Astrocyte (in vitro differentiated cells and primary cell): ENCODE data around the gene RND2. TPM values are rescaled to one million over a fixed set of nuclear protein-coding genes. Genes with fewer than 3 reads are reported as not detected.

Experiments used
- DNase-seq: peaks from one replicate; pipeline ENCODE4 v3.0.0-alpha.2; 2010; ENCODE audit warnings: low read depth
- FAIRE-seq: peaks from 2 replicates; lab custom pipeline; 2011; peaks lifted over from hg19 to GRCh38; lab: Jason Lieb, UNC
- H2AFZ ChIP-seq: 2 replicates; pipeline ENCODE4 v1.6.0; 2012; ENCODE audit warnings: low read depth, low read length, inconsistent platforms
- H3K27ac ChIP-seq: 2 replicates; pipeline ENCODE4 v1.5.1; 2011; ENCODE audit warnings: low read depth, low read length, inconsistent platforms
- H3K27me3 ChIP-seq: 2 replicates; pipeline ENCODE4 v1.6.0; 2011; ENCODE audit warnings: low read length, inconsistent platforms; ENCODE audit not compliant: insufficient read depth
- H3K36me3 ChIP-seq: 2 replicates; pipeline ENCODE4 v1.5.1; 2011; ENCODE audit warnings: low read length, inconsistent platforms; ENCODE audit not compliant: insufficient read depth
- H3K4me1 ChIP-seq: 2 replicates; pipeline ENCODE4 v1.5.1; 2011; ENCODE audit warnings: low read length, inconsistent platforms; ENCODE audit not compliant: insufficient read depth
- H3K4me2 ChIP-seq: 2 replicates; pipeline ENCODE4 v1.6.0; 2012; ENCODE audit warnings: low read length, inconsistent platforms
- H3K4me3 ChIP-seq: 2 replicates; pipeline ENCODE4 v1.5.1; 2011; ENCODE audit warnings: low read depth, mild to moderate bottlenecking, low read length, inconsistent platforms; ENCODE audit not compliant: insufficient read depth
- H3K79me2 ChIP-seq: 2 replicates; pipeline ENCODE4 v1.6.0; 2012; ENCODE audit warnings: mild to moderate bottlenecking, low read length, inconsistent platforms; ENCODE audit not compliant: insufficient read depth
- H3K9ac ChIP-seq: 2 replicates; pipeline ENCODE4 v1.6.0; 2012; ENCODE audit warnings: mild to moderate bottlenecking, low read length, inconsistent platforms
- H3K9me3 ChIP-seq: 2 replicates; pipeline ENCODE4 v1.5.1; 2012; ENCODE audit warnings: low read depth, mild to moderate bottlenecking, low read length, inconsistent platforms; ENCODE audit not compliant: insufficient read depth
- H4K20me1 ChIP-seq: 2 replicates; pipeline ENCODE4 v1.6.0; 2012; ENCODE audit warnings: low read length, inconsistent platforms; ENCODE audit not compliant: insufficient read depth
- H3K27ac Mint-ChIP-seq: one replicate; pipeline ENCODE4 v1.8.0; 2021; ENCODE audit warnings: mild to moderate bottlenecking, mixed read lengths; ENCODE audit not compliant: unreplicated experiment
- H3K27me3 Mint-ChIP-seq: one replicate; pipeline ENCODE4 v1.8.0; 2021; ENCODE audit warnings: low read depth, mixed read lengths; ENCODE audit not compliant: unreplicated experiment
- H3K36me3 Mint-ChIP-seq: one replicate; pipeline ENCODE4 v1.8.0; 2021; ENCODE audit warnings: low read depth, mixed read lengths; ENCODE audit not compliant: unreplicated experiment
- H3K4me1 Mint-ChIP-seq: one replicate; pipeline ENCODE4 v1.8.0; 2021; ENCODE audit warnings: low read depth, mixed read lengths; ENCODE audit not compliant: unreplicated experiment
- H3K4me3 Mint-ChIP-seq: one replicate; pipeline ENCODE4 v1.8.0; 2021; ENCODE audit warnings: mild to moderate bottlenecking, moderate library complexity, mixed read lengths; ENCODE audit not compliant: unreplicated experiment
- H3K9me3 Mint-ChIP-seq: one replicate; pipeline ENCODE4 v1.8.0; 2021; ENCODE audit warnings: mild to moderate bottlenecking, mixed read lengths; ENCODE audit not compliant: unreplicated experiment
- CTCF ChIP-seq: IDR thresholded peaks from 2 replicates; pipeline ENCODE4 v1.5.1; 2011; ENCODE audit warnings: low read depth, mild to moderate bottlenecking, inconsistent platforms, low read length, moderate library complexity; ENCODE audit not compliant: insufficient read depth
- EZH2 ChIP-seq: IDR thresholded peaks from 2 replicates; pipeline ENCODE4 v1.6.1; 2012; ENCODE audit warnings: mild to moderate bottlenecking, low read length, inconsistent platforms; ENCODE audit not compliant: insufficient read depth
- total RNA-seq: library from RNA; stranded (reverse); gene quantifications from 2 replicates; pipeline ENCODE4 v1.2.1, GENCODE V29; 2021

Gene RND2
- total RNA-seq, 1 donor from 2014 or later = 2.3 TPM

GRCh38 chr17:43015579-43015978 is 9.5 kb upstream of the RND2 start:
- Histone ChIP-seq H3K9me3 (no peaks in the 10 kb centered on the region), H3K4me3 (no peak overlapping the region), H4K20me1 (peaks cover 32% of the 10 kb centered on the region), H3K4me1 (peaks cover 15% of the 10 kb centered on the region), H3K9ac (no peak overlapping the region), H3K79me2 (peaks cover 27% of the 10 kb centered on the region), H3K36me3 (peaks cover 8% of the 10 kb centered on the region), H2AFZ (no peak overlapping the region), H3K4me2 (no peak overlapping the region), H3K27me3 (no peaks in the 10 kb centered on the region), H3K27ac (no peak overlapping the region)
- no peak overlapping the region for H3K4me3 Mint-ChIP-seq
- H3K4me1 Mint-ChIP-seq = peaks cover 52% of the 10 kb centered on the region
- FAIRE-seq (no peak), DNase-seq (no peak)
- H3K27ac Mint-ChIP-seq = no peak overlapping the region
- no peaks in the 10 kb centered on the region for H3K27me3 Mint-ChIP-seq
- H3K36me3 Mint-ChIP-seq = peaks cover 13% of the 10 kb centered on the region
- TF ChIP-seq CTCF = no peak
- TF ChIP-seq EZH2 = no peak
- H3K9me3 Mint-ChIP-seq = no peaks in the 10 kb centered on the region

GRCh38 chr17:43016216-43016615 is 8.8 kb upstream of the RND2 start:
- Histone ChIP-seq H3K27ac (no peak overlapping the region), H3K79me2 (peaks cover 32% of the 10 kb centered on the region), H3K9me3 (no peaks in the 10 kb centered on the region), H2AFZ (no peak overlapping the region), H3K9ac (no peak overlapping the region), H3K36me3 (peaks cover 8% of the 10 kb centered on the region), H4K20me1 (peaks cover 32% of the 10 kb centered on the region), H3K27me3 (no peaks in the 10 kb centered on the region), H3K4me3 (no peak overlapping the region), H3K4me2 (no peak overlapping the region), H3K4me1 (peaks cover 19% of the 10 kb centered on the region)
- Mint-ChIP-seq H3K9me3 (no peaks in the 10 kb centered on the region), H3K4me3 (peak overlapping the region; percentile 64), H3K4me1 (peaks cover 49% of the 10 kb centered on the region), H3K27me3 (no peaks in the 10 kb centered on the region), H3K36me3 (peaks cover 11% of the 10 kb centered on the region), H3K27ac (no peak overlapping the region)
- TF ChIP-seq CTCF = no peak
- TF ChIP-seq EZH2 = no peak
- DNase-seq (no peak), FAIRE-seq (no peak)

- peaks cover 46% of the 10 kb centered on the region for H3K4me1 Mint-ChIP-seq
- TF ChIP-seq EZH2 (no peak), CTCF (no peak)
- peaks cover 32% of the 10 kb centered on the region for H4K20me1 ChIP-seq
- H3K4me3 ChIP-seq = no peak overlapping the region
- peaks cover 11% of the 10 kb centered on the region for H3K36me3 Mint-ChIP-seq
- peaks cover 42% of the 10 kb centered on the region for H3K79me2 ChIP-seq
- no peaks in the 10 kb centered on the region for H3K27me3 ChIP-seq
- H3K4me3 Mint-ChIP-seq = peak overlapping the region; percentile 6
- DNase-seq (no peak), FAIRE-seq (no peak)
- H3K27me3 Mint-ChIP-seq = no peaks in the 10 kb centered on the region
- no peaks in the 10 kb centered on the region for H3K9me3 Mint-ChIP-seq
- peak overlapping the region; percentile 22 for H3K4me2 ChIP-seq
- no peak overlapping the region for H3K9ac ChIP-seq
- peaks cover 8% of the 10 kb centered on the region for H3K36me3 ChIP-seq
- H2AFZ ChIP-seq = no peak overlapping the region
- H3K27ac Mint-ChIP-seq = peak overlapping the region; percentile 69
- no peaks in the 10 kb centered on the region for H3K9me3 ChIP-seq
- peaks cover 20% of the 10 kb centered on the region for H3K4me1 ChIP-seq
- no peak overlapping the region for H3K27ac ChIP-seq
Measured at GRCh38 chr17:43018008-43018853, 6.8 kb upstream of the RND2 start.
